Smooth muscle cell (in vitro differentiated cells): ENCODE data around the gene TUBGCP3. TPM values are rescaled to one million over a fixed set of nuclear protein-coding genes. Genes with fewer than 3 reads are reported as not detected.

Experiments
- DNase-seq: peaks from one replicate; lab custom pipeline; 2025; ENCODE audit not compliant: unreplicated experiment; lab: John Stamatoyannopoulos, UW
- H2AFZ ChIP-seq: fragments of 200-600 bp; sonication (generic); 2 replicates; pipeline ENCODE4 v1.6.0; 2016; ENCODE audit warnings: antibody characterized with exemption, low read depth, mild to moderate bottlenecking
- H3F3A ChIP-seq: fragments of 200-600 bp; sonication (generic); 2 replicates; pipeline ENCODE4 v1.6.0; 2017; ENCODE audit warnings: antibody characterized with exemption, low read depth
- H3K27ac ChIP-seq: fragments of 200-600 bp; sonication (generic); 2 replicates; pipeline ENCODE4 v1.5.1; 2016; ENCODE audit warnings: low read depth, mild to moderate bottlenecking
- H3K27me3 ChIP-seq: fragments of 200-600 bp; sonication (generic); 2 replicates; pipeline ENCODE4 v1.6.1; 2016; ENCODE audit warnings: low read depth, mild to moderate bottlenecking
- H3K36me3 ChIP-seq: fragments of 200-600 bp; sonication (generic); 2 replicates; pipeline ENCODE4 v1.5.1; 2016; ENCODE audit warnings: low read depth
- H3K4me1 ChIP-seq: fragments of 200-600 bp; sonication (generic); 2 replicates; pipeline ENCODE4 v1.5.1; 2016; ENCODE audit warnings: low read depth
- H3K4me2 ChIP-seq: fragments of 200-600 bp; sonication (generic); 2 replicates; pipeline ENCODE4 v1.6.0; 2016; ENCODE audit warnings: mild to moderate bottlenecking
- H3K4me3 ChIP-seq: fragments of 200-600 bp; sonication (generic); 2 replicates; pipeline ENCODE4 v1.5.1; 2016; ENCODE audit warnings: mild to moderate bottlenecking
- H3K79me2 ChIP-seq: fragments of 200-600 bp; sonication (generic); 2 replicates; pipeline ENCODE4 v1.6.0; 2016; ENCODE audit warnings: low read depth, mild to moderate bottlenecking
- H3K9ac ChIP-seq: fragments of 200-600 bp; sonication (generic); 2 replicates; pipeline ENCODE4 v1.6.0; 2016; ENCODE audit warnings: low read depth
- H3K9me3 ChIP-seq: fragments of 200-600 bp; sonication (generic); replicated peaks from 2 replicates; pipeline ENCODE4 v1.5.1; 2016; ENCODE audit warnings: low read depth
- H4K20me1 ChIP-seq: fragments of 200-600 bp; sonication (generic); 2 replicates; pipeline ENCODE4 v1.6.0; 2016; ENCODE audit warnings: low read depth
- WGBS: methylation state at CpG from one replicate; pipeline ENCODE4 v1.1.7; 2016; ENCODE audit warnings: low lambda C conversion rate; 5-methylcytosine and 5-hydroxymethylcytosine counted together
- polyA plus RNA-seq: library from polyadenylated mRNA; unstranded; fragments of >200 nt; fragmentation: Nextera tagmentation; extraction: Ambion mirVana; gene quantifications from 2 replicates; pipeline ENCODE4 v1.2.1, GENCODE V29; 2016
- total RNA-seq: library from RNA; depleted of rRNA; stranded (reverse); fragments of >200 nt; gene quantifications from 2 replicates; pipeline ENCODE4 v1.2.3, GENCODE V29; 2014
- TF ChIP-seq, protein P1 (sequence below): fragments of 200-600 bp; sonication (generic); IDR thresholded peaks from 2 replicates; pipeline ENCODE4 v1.5.1; 2017; ENCODE audit warnings: borderline replicate concordance, mild to moderate bottlenecking, antibody characterized with exemption; ENCODE audit not compliant: insufficient read depth, poor library complexity, severe bottlenecking

The TUBGCP3 gene
- total and polyA plus RNA-seq, 2 experiments from 2014 or later, result 9.4 to 12.4 TPM

DNA sequence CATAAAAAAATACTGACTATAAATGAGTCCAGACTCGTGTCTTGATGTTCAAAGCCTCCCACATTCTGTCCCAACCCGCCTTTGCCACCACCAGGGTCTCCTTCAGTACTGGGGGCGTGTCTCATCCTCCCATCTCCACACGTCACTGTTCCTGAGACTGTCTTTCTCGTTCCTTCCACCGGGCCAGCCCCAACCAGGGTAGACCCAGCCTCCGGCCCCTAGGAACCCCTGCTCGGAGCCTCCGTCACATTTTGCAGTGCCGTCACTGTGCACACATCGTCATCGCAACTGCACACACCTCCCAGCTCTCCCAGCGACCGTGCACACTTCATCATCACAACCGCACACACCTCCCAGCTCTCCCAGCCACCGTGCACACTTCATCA lies 138.4 kb downstream of the TUBGCP3 start:
- WGBS, result 88% methylated on average over 13 of the region's 16 CpGs
- H3K4me2 ChIP-seq, result no peak overlapping the region
- TF ChIP-seq, protein P1, sequence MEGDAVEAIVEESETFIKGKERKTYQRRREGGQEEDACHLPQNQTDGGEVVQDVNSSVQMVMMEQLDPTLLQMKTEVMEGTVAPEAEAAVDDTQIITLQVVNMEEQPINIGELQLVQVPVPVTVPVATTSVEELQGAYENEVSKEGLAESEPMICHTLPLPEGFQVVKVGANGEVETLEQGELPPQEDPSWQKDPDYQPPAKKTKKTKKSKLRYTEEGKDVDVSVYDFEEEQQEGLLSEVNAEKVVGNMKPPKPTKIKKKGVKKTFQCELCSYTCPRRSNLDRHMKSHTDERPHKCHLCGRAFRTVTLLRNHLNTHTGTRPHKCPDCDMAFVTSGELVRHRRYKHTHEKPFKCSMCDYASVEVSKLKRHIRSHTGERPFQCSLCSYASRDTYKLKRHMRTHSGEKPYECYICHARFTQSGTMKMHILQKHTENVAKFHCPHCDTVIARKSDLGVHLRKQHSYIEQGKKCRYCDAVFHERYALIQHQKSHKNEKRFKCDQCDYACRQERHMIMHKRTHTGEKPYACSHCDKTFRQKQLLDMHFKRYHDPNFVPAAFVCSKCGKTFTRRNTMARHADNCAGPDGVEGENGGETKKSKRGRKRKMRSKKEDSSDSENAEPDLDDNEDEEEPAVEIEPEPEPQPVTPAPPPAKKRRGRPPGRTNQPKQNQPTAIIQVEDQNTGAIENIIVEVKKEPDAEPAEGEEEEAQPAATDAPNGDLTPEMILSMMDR, result no peak

DNA sequence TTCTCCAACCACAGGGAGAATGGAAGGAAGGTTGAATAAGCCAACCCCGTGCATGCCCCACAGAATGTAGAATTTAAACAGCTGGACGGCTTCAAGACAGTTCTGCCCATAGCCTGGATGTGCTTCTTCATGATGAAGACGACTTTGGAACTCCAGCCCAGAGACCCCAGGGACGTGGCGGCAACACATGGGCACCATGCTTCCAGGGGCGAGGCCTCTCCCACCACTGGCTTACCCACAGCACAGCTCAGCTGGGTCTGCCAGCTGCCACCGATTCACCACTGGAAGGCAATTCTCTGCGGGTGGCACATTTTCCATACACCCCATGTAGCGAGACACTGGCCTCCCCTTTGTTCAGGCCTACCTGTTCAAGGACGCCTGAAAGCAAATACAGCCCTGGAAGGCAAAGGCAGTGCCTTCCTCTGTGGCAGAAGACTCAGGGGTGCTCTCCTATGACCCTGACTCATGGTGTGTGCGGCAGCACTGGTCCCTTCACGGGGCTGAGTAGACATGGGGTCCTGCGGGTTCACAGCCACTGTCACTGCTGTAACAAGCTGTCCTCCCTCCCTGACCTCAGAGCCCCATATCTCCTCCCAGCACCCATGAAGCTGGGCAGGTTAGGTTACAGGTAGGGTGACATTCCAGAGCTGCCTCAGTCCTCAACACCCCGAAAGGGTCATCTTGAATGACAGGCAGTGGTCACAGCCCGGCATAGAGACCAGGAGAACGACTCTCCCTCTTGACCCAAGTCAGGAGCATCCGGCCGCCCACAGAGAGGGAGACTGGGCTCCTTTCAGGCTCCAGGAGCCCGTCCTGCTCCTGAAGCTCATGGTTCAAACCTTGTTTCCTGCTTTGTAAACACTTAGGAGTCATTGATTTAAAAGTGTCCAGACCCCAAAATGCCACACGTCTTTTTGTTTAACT lies 139.1 kb downstream of the TUBGCP3 start:
- Histone ChIP-seq H3K27ac (no peak overlapping the region), H2AFZ (no peak overlapping the region), H4K20me1 (no peaks in the 10 kb centered on the region), H3K36me3 (no peaks in the 10 kb centered on the region), H3F3A (no peaks in the 10 kb centered on the region), H3K79me2 (no peaks in the 10 kb centered on the region), H3K4me2 (no peak overlapping the region), H3K9ac (no peak overlapping the region), H3K9me3 (no peaks in the 10 kb centered on the region), H3K4me3 (no peak overlapping the region), H3K4me1 (no peaks in the 10 kb centered on the region), H3K27me3 (peaks cover 7% of the 10 kb centered on the region)
- WGBS, result 83% methylated on average over 20 of the region's 20 CpGs
- DNase-seq, result no peak
- TF ChIP-seq, protein P1, result no peak

More for the DNA sequence above, 138.4 kb downstream of the TUBGCP3 start:
- no peaks in the 10 kb centered on the region for H3K36me3 ChIP-seq
- no peak for DNase-seq
- no peaks in the 10 kb centered on the region for H3K9me3 ChIP-seq
- no peak overlapping the region for H3K4me3 ChIP-seq
- no peaks in the 10 kb centered on the region for H4K20me1 ChIP-seq
- peaks cover 5% of the 10 kb centered on the region for H3K27me3 ChIP-seq
- no peaks in the 10 kb centered on the region for H3K79me2 ChIP-seq
- H3K4me1 ChIP-seq, result no peaks in the 10 kb centered on the region
- H3K9ac ChIP-seq, result no peak overlapping the region
- no peak overlapping the region for H3K27ac ChIP-seq
- no peak overlapping the region for H2AFZ ChIP-seq
- no peaks in the 10 kb centered on the region for H3F3A ChIP-seq

DNA sequence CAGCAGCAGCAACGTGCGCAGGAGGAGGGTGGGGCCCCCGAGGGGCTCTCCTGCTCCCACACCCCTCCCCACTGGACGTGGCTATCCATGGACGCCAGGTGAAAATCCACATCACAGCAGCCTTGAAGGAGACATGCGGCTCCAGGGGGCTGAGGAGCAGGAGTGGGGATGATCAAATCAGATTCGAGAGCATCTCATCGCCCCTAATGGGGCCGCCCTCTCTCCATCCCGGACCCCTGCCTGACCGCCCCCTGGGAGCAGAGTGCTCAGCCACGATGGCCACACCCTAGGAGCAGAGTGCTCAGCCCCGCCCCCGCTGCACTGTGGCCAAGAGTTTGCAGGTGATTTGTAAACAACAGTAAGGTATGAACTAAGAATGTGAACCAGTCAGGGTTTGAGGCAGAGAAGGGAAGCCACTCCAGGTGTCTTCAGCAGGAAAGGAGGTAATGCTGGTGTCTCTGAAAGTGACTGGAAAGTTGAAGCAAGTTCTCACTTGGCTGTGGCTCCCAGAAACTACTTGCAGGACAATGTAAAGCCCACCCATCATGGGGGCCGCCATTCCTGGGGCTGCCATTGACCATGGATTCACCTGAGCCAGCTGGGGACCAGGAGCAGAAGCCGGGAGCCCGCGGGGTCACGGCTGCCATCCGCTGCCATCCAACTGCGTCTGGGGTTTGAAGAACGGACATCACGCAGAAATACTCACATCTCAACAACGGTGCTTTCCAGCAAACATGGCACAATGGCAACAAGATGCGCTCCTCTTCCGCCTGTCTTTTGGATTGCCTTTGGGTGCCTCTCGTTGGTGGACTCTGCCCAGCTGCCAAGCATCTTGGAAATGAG lies 140.0 kb downstream of the TUBGCP3 start:
- Histone ChIP-seq H3K27ac (no peak overlapping the region), H3K27me3 (peaks cover 16% of the 10 kb centered on the region), H3K4me2 (no peak overlapping the region), H2AFZ (no peak overlapping the region), H3K9ac (no peak overlapping the region), H4K20me1 (no peaks in the 10 kb centered on the region), H3K4me1 (no peaks in the 10 kb centered on the region), H3K36me3 (no peaks in the 10 kb centered on the region), H3K79me2 (no peaks in the 10 kb centered on the region), H3K9me3 (no peaks in the 10 kb centered on the region), H3F3A (no peaks in the 10 kb centered on the region), H3K4me3 (no peak overlapping the region)
- DNase-seq, result no peak
- TF ChIP-seq, protein P1, result no peak
- WGBS, result 89% methylated on average over 23 of the region's 27 CpGs
